ENCODE data around the gene SUV39H1.
A peak's percentile ranks its signal among the peaks of the same experiment; 100 is the strongest.

SUV39H1 gene

GRCh38 chrX:48695534-48695896, 1.0 kb upstream of the SUV39H1 start:
- no peak for TF ChIP-seq CTCF (IDR thresholded peaks at IDR 0.05)
- peak overlapping the region; percentile 93 to 97 for H3K27ac ChIP-seq
- peaks cover 0 to 12% (median 3%) of the 10 kb centered on the region in 4 donors for H3K4me1 ChIP-seq
- peaks cover 0 to 17% (median 7%) of the 10 kb centered on the region in 3 donors for H3K36me3 ChIP-seq
- peak overlapping the region; percentile 65 to 81 for H3K4me3 ChIP-seq
- intact Hi-C loops (cut with DNase I; ENCODE audit: low total_unique reads): no loop called here
- no peak for DNase-seq
- H3K9me3 ChIP-seq: no peaks in the 10 kb centered on the region
- no peaks in the 10 kb centered on the region for H3K27me3 ChIP-seq

DNA sequence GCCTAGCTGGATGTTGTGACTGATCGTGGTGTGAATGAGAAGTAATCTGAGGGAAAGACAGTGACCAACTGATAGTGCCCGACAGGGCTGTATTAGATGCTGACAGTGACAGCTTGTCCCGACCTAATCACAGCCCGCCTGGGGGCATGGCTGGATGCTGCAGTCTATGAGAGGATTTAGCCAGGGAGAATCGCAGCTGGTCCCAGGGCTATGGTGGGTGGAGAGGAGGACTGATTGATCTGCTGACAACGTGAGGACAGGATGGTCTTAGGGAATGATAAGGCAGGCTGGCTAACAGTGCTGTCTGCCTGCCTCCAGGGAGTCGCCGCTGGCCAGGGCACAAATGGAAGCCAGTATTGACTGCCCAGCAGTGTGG, 621 bp upstream of the SUV39H1 start:
- peak overlapping the region; percentile 65 to 81 for H3K4me3 ChIP-seq
- peak overlapping the region; percentile 93 to 97 for H3K27ac ChIP-seq
- H3K4me1 ChIP-seq: peaks cover 0 to 12% (median 3%) of the 10 kb centered on the region in 4 donors
- intact Hi-C loops (cut with DNase I; ENCODE audit: low total_unique reads): no loop called here
- no peak for TF ChIP-seq CTCF (IDR thresholded peaks at IDR 0.05)
- DNase-seq: no peak
- H3K27me3 ChIP-seq: no peaks in the 10 kb centered on the region
- H3K9me3 ChIP-seq: no peaks in the 10 kb centered on the region
- H3K36me3 ChIP-seq: peaks cover 0 to 21% (median 11%) of the 10 kb centered on the region in 3 donors

- H3K4me3 ChIP-seq: peak overlapping the region; percentile 65 to 81
- H3K36me3 ChIP-seq: peaks cover 0 to 29% (median 13%) of the 10 kb centered on the region in 3 donors
- no peak for DNase-seq
- H3K27ac ChIP-seq: peak overlapping the region; percentile 93 to 97
- H3K9me3 ChIP-seq: no peaks in the 10 kb centered on the region
- TF ChIP-seq CTCF (IDR thresholded peaks at IDR 0.05): no peak
- no peaks in the 10 kb centered on the region for H3K27me3 ChIP-seq
- intact Hi-C loops (cut with DNase I; ENCODE audit: low total_unique reads): no loop called here
- peaks cover 0 to 12% (median 3%) of the 10 kb centered on the region in 4 donors for H3K4me1 ChIP-seq
These were observed 584 bp downstream of the SUV39H1 start for GRCh38 chrX:48696909-48697727.

GRCh38 chrX:48698306-48698705, 1.8 kb downstream of the SUV39H1 start:
- H3K4me3 ChIP-seq: no peak overlapping the region
- H3K27ac ChIP-seq: no peak overlapping the region
- TF ChIP-seq CTCF (IDR thresholded peaks at IDR 0.05): no peak
- no peaks in the 10 kb centered on the region for H3K27me3 ChIP-seq
- intact Hi-C loops (cut with DNase I; ENCODE audit: low total_unique reads): no loop called here
- H3K4me1 ChIP-seq: peaks cover 0 to 12% (median 3%) of the 10 kb centered on the region in 4 donors
- peaks cover 0 to 38% (median 15%) of the 10 kb centered on the region in 3 donors for H3K36me3 ChIP-seq
- no peaks in the 10 kb centered on the region for H3K9me3 ChIP-seq
- DNase-seq: no peak

DNA sequence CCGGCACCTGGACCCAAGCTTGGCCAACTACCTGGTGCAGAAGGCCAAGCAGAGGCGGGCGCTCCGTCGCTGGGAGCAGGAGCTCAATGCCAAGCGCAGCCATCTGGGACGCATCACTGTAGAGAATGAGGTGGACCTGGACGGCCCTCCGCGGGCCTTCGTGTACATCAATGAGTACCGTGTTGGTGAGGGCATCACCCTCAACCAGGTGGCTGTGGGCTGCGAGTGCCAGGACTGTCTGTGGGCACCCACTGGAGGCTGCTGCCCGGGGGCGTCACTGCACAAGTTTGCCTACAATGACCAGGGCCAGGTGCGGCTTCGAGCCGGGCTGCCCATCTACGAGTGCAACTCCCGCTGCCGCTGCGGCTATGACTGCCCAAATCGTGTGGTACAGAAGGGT, 3.7 kb downstream of the SUV39H1 start:
- H3K27me3 ChIP-seq: no peaks in the 10 kb centered on the region
- no peak for TF ChIP-seq CTCF (IDR thresholded peaks at IDR 0.05)
- intact Hi-C loops (cut with DNase I; ENCODE audit: low total_unique reads): no loop called here

More for the DNA sequence above, 3.7 kb downstream of the SUV39H1 start:
- Histone ChIP-seq H3K4me1 (peaks cover 0 to 10% (median 3%) of the 10 kb centered on the region in 4 donors), H3K36me3 (peaks cover 0 to 44% (median 15%) of the 10 kb centered on the region in 3 donors), H3K27ac (no peak overlapping the region), H3K4me3 (no peak overlapping the region), H3K9me3 (no peaks in the 10 kb centered on the region)
- DNase-seq: no peak
